DND-41 (cell line): ENCODE data around the gene NECAP2.
"Not testable (repeated sequence)": the region's sequence is repeated elsewhere in the genome, so short reads cannot be mapped to it uniquely, and the experiment has no call there.

Source experiments
- CTCF ChIP-seq: IDR thresholded peaks from 2 replicates; pipeline ENCODE4 v1.5.1; 2012; ENCODE audit warnings: borderline replicate concordance, low read length, moderate library complexity, mild to moderate bottlenecking; ENCODE audit not compliant: poor library complexity, severe bottlenecking; ENCODE audit errors: extremely low read depth
- EZH2 ChIP-seq: IDR thresholded peaks from 3 replicates; pipeline ENCODE4 v1.6.1; 2012; ENCODE audit warnings: borderline replicate concordance, low read depth, mild to moderate bottlenecking, moderate library complexity, low read length, inconsistent platforms; ENCODE audit not compliant: severe bottlenecking

- not testable (repeated sequence) for TF ChIP-seq CTCF, EZH2
Measured at GRCh38 chr1:16492937-16493336, 52.4 kb downstream of the NECAP2 start.
